H1 (cell line): Measurements from ENCODE around the gene GPR17. TPM values are rescaled to one million over a fixed set of nuclear protein-coding genes. Genes with fewer than 3 reads are reported as not detected.

Experiments used
- CTCF ChIA-PET: fragments of 300-600 bp; sonication (Branson Sonifier 250); formaldehyde crosslinking; loops from one replicate; lab custom pipeline; 2021; ENCODE audit not compliant: partially characterized antibody; lab: Charles Lee
- POLR2A ChIA-PET: fragments of 300-600 bp; sonication (Branson Sonifier 250); formaldehyde crosslinking; loops from one replicate; lab custom pipeline; 2021; ENCODE audit warnings: inconsistent platforms; ENCODE audit not compliant: partially characterized antibody; lab: Charles Lee
- DNase-seq, 2 experiments: peaks; one replicate each; pipeline versions ENCODE4 v3.0.0 to v3.0.0-alpha.2; 2010 to 2022; ENCODE audit warnings: low spot score in 2 of 2, low read depth in 1 of 2, mixed read lengths in 1 of 2
- FAIRE-seq: peaks from 2 replicates; lab custom pipeline; 2011; peaks lifted over from hg19 to GRCh38; lab: Jason Lieb, UNC
- H2AFZ ChIP-seq: 2 replicates; pipeline ENCODE4 v1.8.1; 2012; ENCODE audit warnings: low read length, inconsistent platforms
- H2AK5ac ChIP-seq: 2 replicates; pipeline ENCODE4 v1.6.1; 2013; ENCODE audit warnings: low read depth, low read length
- H2BK120ac ChIP-seq: replicated peaks from 2 replicates; pipeline ENCODE3; 2013; ENCODE audit warnings: low read depth, low read length, inconsistent platforms
- H2BK12ac ChIP-seq: 2 replicates; pipeline ENCODE4 v1.6.1; 2013; ENCODE audit warnings: low read depth, low read length
- H2BK15ac ChIP-seq: 2 replicates; pipeline ENCODE4 v1.6.1; 2013; ENCODE audit warnings: low read length
- H2BK20ac ChIP-seq: 2 replicates; pipeline ENCODE4 v1.6.1; 2013; ENCODE audit warnings: low read length
- H2BK5ac ChIP-seq: 2 replicates; pipeline ENCODE4 v1.6.1; 2013; ENCODE audit warnings: low read depth, low read length
- H3K14ac ChIP-seq: 2 replicates; pipeline ENCODE4 v1.6.1; 2013; ENCODE audit warnings: inconsistent platforms; ENCODE audit not compliant: insufficient read length
- H3K18ac ChIP-seq: 2 replicates; pipeline ENCODE4 v1.6.1; 2013; ENCODE audit warnings: low read length; ENCODE audit errors: extremely low read depth
- H3K23ac ChIP-seq: 2 replicates; pipeline ENCODE4 v1.6.1; 2013; ENCODE audit warnings: inconsistent platforms; ENCODE audit not compliant: insufficient read length
- H3K23me2 ChIP-seq: 2 replicates; pipeline ENCODE4 v1.6.1; 2013; ENCODE audit warnings: low read depth, low read length
- H3K27ac ChIP-seq: 2 replicates; pipeline ENCODE4 v1.6.1; 2011; ENCODE audit warnings: low read depth, low read length, inconsistent platforms
- H3K27me3 ChIP-seq, 4 experiments: replicated peaks in 1 of 4; 1 replicate in 1 of 4; 2 replicates in 3 of 4; pipeline versions ENCODE4 v1.6.1 to v1.8.1; 2011 to 2013; ENCODE audit warnings: low read length in 3 of 4, mild to moderate bottlenecking in 3 of 4, inconsistent platforms in 2 of 4, mixed read lengths in 2 of 4, moderate library complexity in 1 of 4; ENCODE audit not compliant: control insufficient read depth in 3 of 4, insufficient read depth in 3 of 4; ENCODE audit errors: extremely low read depth in 1 of 4
- H3K36me3 ChIP-seq, 4 experiments: 2 replicates each; pipeline versions ENCODE4 v1.6.1 to v1.8.1; 2011 to 2013; ENCODE audit warnings: mild to moderate bottlenecking in 4 of 4, low read length in 3 of 4, moderate library complexity in 2 of 4, control low read depth in 1 of 4, inconsistent platforms in 1 of 4; ENCODE audit not compliant: insufficient read depth in 4 of 4, control insufficient read depth in 2 of 4
- H3K4ac ChIP-seq: replicated peaks from 2 replicates; pipeline ENCODE3; 2013; ENCODE audit warnings: low read length, low read depth, mixed read lengths, inconsistent platforms; ENCODE audit not compliant: insufficient read length
- H3K4me1 ChIP-seq, 4 experiments: replicated peaks in 1 of 4; 1 replicate in 1 of 4; 2 replicates in 3 of 4; pipeline versions ENCODE4 v1.6.1 to v1.8.1; 2011 to 2013; ENCODE audit warnings: low read length in 3 of 4, inconsistent platforms in 2 of 4, mixed read lengths in 1 of 4; ENCODE audit not compliant: insufficient read depth in 4 of 4, control insufficient read depth in 3 of 4
- H3K4me2 ChIP-seq, 2 experiments: 2 replicates each; pipeline versions ENCODE4 v1.6.1 to v1.8.1; 2011 to 2013; ENCODE audit warnings: low read depth in 2 of 2, low read length in 2 of 2, control low read depth in 1 of 2, inconsistent platforms in 1 of 2, mild to moderate bottlenecking in 1 of 2; ENCODE audit not compliant: insufficient read depth in 1 of 2
- H3K4me3 ChIP-seq, 4 experiments: fragments of 200-600, 300-600 bp in 1 of 4; sonication (generic), shearing (Covaris generic), sonication (Bioruptor Twin) in 1 of 4; 2 replicates each; pipeline versions ENCODE4 v1.5.1 to v1.8.1; 2011 to 2016; ENCODE audit warnings: low read length in 4 of 4, low read depth in 3 of 4, control low read depth in 2 of 4, inconsistent platforms in 2 of 4, mild to moderate bottlenecking in 2 of 4, mixed read lengths in 1 of 4, moderate library complexity in 1 of 4; ENCODE audit not compliant: insufficient read depth in 2 of 4; ENCODE audit errors: extremely low read depth in 1 of 4
- H3K56ac ChIP-seq: replicated peaks from 2 replicates; pipeline ENCODE3; 2013; ENCODE audit warnings: low read depth, mild to moderate bottlenecking, mixed read lengths, low read length, inconsistent platforms; ENCODE audit not compliant: insufficient read length
- H3K79me1 ChIP-seq: 2 replicates; pipeline ENCODE4 v1.6.1; 2013; ENCODE audit warnings: low read depth, low read length, control low read depth
- H3K79me2 ChIP-seq, 2 experiments: 2 replicates each; pipeline versions ENCODE4 v1.6.1 to v1.8.1; 2012 to 2013; ENCODE audit warnings: low read length in 2 of 2, mild to moderate bottlenecking in 2 of 2, inconsistent platforms in 1 of 2; ENCODE audit not compliant: insufficient read depth in 2 of 2, control insufficient read depth in 1 of 2
- H3K9ac ChIP-seq, 4 experiments: replicated peaks in 1 of 4; 1 replicate in 1 of 4; 2 replicates in 3 of 4; pipeline versions ENCODE4 v1.6.1 to v1.8.1; 2011 to 2013; ENCODE audit warnings: low read depth in 3 of 4, low read length in 3 of 4, control low read depth in 2 of 4, mild to moderate bottlenecking in 2 of 4, moderate library complexity in 2 of 4, inconsistent platforms in 1 of 4; ENCODE audit errors: extremely low read depth in 1 of 4
- H3K9me3 ChIP-seq, 2 experiments: 2 replicates each; pipeline versions ENCODE4 v1.6.1 to v1.8.1; 2012 to 2013; ENCODE audit warnings: mild to moderate bottlenecking in 2 of 2, moderate library complexity in 2 of 2, control low read depth in 1 of 2, inconsistent platforms in 1 of 2, low read depth in 1 of 2, low read length in 1 of 2, mixed read lengths in 1 of 2; ENCODE audit not compliant: insufficient read depth in 2 of 2
- H4K20me1 ChIP-seq, 2 experiments: replicated peaks in 1 of 2; 2 replicates each; pipeline versions ENCODE3 to v1.8.1; 2011 to 2013; ENCODE audit warnings: inconsistent platforms in 2 of 2, low read length in 2 of 2, mild to moderate bottlenecking in 1 of 2; ENCODE audit not compliant: insufficient read depth in 2 of 2, control insufficient read depth in 1 of 2
- H4K5ac ChIP-seq: 2 replicates; pipeline ENCODE4 v1.6.1; 2013; ENCODE audit warnings: low read length, low read depth, mixed read lengths, inconsistent platforms; ENCODE audit not compliant: insufficient read length
- H4K8ac ChIP-seq: 2 replicates; pipeline ENCODE4 v1.8.0; 2013; ENCODE audit warnings: mild to moderate bottlenecking, moderate library complexity, low read length, inconsistent platforms; ENCODE audit not compliant: insufficient read depth; ENCODE audit errors: extremely low read depth
- H4K91ac ChIP-seq: replicated peaks from 2 replicates; pipeline ENCODE3; 2013; ENCODE audit warnings: low read length, mixed read lengths, inconsistent platforms; ENCODE audit not compliant: insufficient read length
- ASH2L ChIP-seq: fragments of 200-600, 300-600 bp; sonication (generic); IDR thresholded peaks from one replicate; pipeline ENCODE4 v1.7.1; 2017; ENCODE audit warnings: low read length
- BACH1 ChIP-seq: IDR thresholded peaks from 2 replicates; pipeline ENCODE4 v1.6.1; 2012; ENCODE audit warnings: low read length, improper control_type of control experiment
- BCL11A ChIP-seq, 2 experiments: IDR thresholded peaks; one replicate each; pipeline ENCODE4 v1.6.1; 2011; ENCODE audit warnings: low read depth in 2 of 2, low read length in 2 of 2, mild to moderate bottlenecking in 2 of 2
- CBX8 ChIP-seq: fragments of 300-800, 300-1000 bp; sonication (generic); IDR thresholded peaks from 2 replicates; pipeline ENCODE4 v1.7.1; 2016; ENCODE audit warnings: low read depth, low read length, borderline replicate concordance
- CEBPB ChIP-seq: IDR thresholded peaks from 2 replicates; pipeline ENCODE4 v1.6.1; 2012; ENCODE audit warnings: low read depth, low read length
- GABPA ChIP-seq: IDR thresholded peaks from 2 replicates; pipeline ENCODE4 v1.6.1; 2011; ENCODE audit warnings: mild to moderate bottlenecking, low read length, moderate library complexity, borderline replicate concordance; ENCODE audit not compliant: insufficient read depth
- MAX ChIP-seq: IDR thresholded peaks from 2 replicates; pipeline ENCODE4 v1.6.1; 2012; ENCODE audit warnings: inconsistent platforms
- POLR2AphosphoS5 ChIP-seq: IDR thresholded peaks from 2 replicates; pipeline ENCODE4 v1.6.1; 2011; ENCODE audit warnings: low read depth, low read length
- POU5F1 ChIP-seq: IDR thresholded peaks from 2 replicates; pipeline ENCODE4 v1.6.1; 2011; ENCODE audit warnings: low read depth, mild to moderate bottlenecking, low read length, moderate library complexity
- RFX5 ChIP-seq: IDR thresholded peaks from 2 replicates; pipeline ENCODE4 v1.6.1; 2011; ENCODE audit warnings: low read depth, low read length, improper control_type of control experiment, borderline replicate concordance
- SIX5 ChIP-seq: IDR thresholded peaks from 2 replicates; pipeline ENCODE4 v1.6.1; 2011; ENCODE audit warnings: mild to moderate bottlenecking, low read depth, low read length
- SP1 ChIP-seq: IDR thresholded peaks from 2 replicates; pipeline ENCODE4 v1.6.1; 2011; ENCODE audit warnings: low read depth, low read length
- TCF12 ChIP-seq: IDR thresholded peaks from 2 replicates; pipeline ENCODE4 v1.6.1; 2011; ENCODE audit warnings: low read depth, mild to moderate bottlenecking, low read length
- WGBS, 2 experiments: shearing (Covaris generic) in 1 of 2; methylation state at CpG; one replicate each; pipeline versions ENCODE4 v1.1.6 to v1.1.7; 2013 to 2015; ENCODE audit warnings: low lambda C conversion rate in 2 of 2, mixed read lengths in 2 of 2, inconsistent platforms in 1 of 2, low coverage in 1 of 2, missing lambda C conversion rate in 1 of 2; ENCODE audit not compliant: insufficient replicate concordance in 2 of 2, insufficient coverage in 1 of 2, insufficient read length in 1 of 2; ENCODE audit errors: extremely low coverage in 1 of 2, missing lambda C conversion rate in 1 of 2; 5-methylcytosine and 5-hydroxymethylcytosine counted together
- polyA plus RNA-seq, 7 experiments: library from polyadenylated mRNA; depleted of rRNA in 3 of 7; stranded (reverse) in 5 of 7; unstranded in 2 of 7; fragments of >200 nt in 5 of 7; fragments of 200-250 nt in 2 of 7; gene quantifications; 1 replicate in 5 of 7; 2 replicates in 1 of 7; 4 replicates in 1 of 7; pipeline versions ENCODE4 v1.2.1 to v1.2.3, GENCODE V29; 2011 to 2013; ENCODE audit warnings: missing spikeins in 2 of 7, mixed read lengths in 2 of 7
- total RNA-seq: library from RNA; stranded (reverse); fragmentation: NEBNext Ultra II Directional; extraction: Animal tissue kit (Norgen Biotek cat#: 25700); gene quantifications from 2 replicates; pipeline ENCODE4 v1.2.1, GENCODE V29; 2021
- TF ChIP-seq, protein P1 (sequence below): IDR thresholded peaks from 2 replicates; pipeline ENCODE4 v1.6.1; 2012; ENCODE audit warnings: inconsistent platforms

The GPR17 gene
- total and polyA plus RNA-seq, 2 of the 8 experiments (the other 6 are each of a cell fraction or from before 2014, with no cell fraction given): 0.03 TPM; not detected in 1

- Histone ChIP-seq H3K23me2 (no peaks in the 10 kb centered on the region), H4K20me1 (no peaks in the 10 kb centered on the region), H3K56ac (no peak overlapping the region), H3K4me2 (no peak overlapping the region), H3K4me3 (no peak overlapping the region), H2BK15ac (no peak overlapping the region), H3K4me1 (no peaks in the 10 kb centered on the region; a peak in 1 of 7 replicates), H3K9ac (no peak overlapping the region), H2BK5ac (no peak overlapping the region), H4K5ac (no peak overlapping the region), H3K27ac (no peak overlapping the region), H3K14ac (no peak overlapping the region), H3K9me3 (no peaks in the 10 kb centered on the region; a peak in 2 of 4 replicates), H2AK5ac (no peak overlapping the region), H2BK20ac (no peak overlapping the region), H2BK120ac (no peak overlapping the region), H4K91ac (no peak overlapping the region), H2BK12ac (no peak overlapping the region), H3K23ac (no peak overlapping the region), H3K27me3 (no peaks in the 10 kb centered on the region), H4K8ac (no peak overlapping the region), H3K4ac (no peak overlapping the region), H3K79me1 (no peaks in the 10 kb centered on the region), H3K36me3 (no peaks in the 10 kb centered on the region), H3K18ac (no peak overlapping the region), H3K79me2 (no peaks in the 10 kb centered on the region), H2AFZ (no peak overlapping the region)
- POLR2A ChIA-PET: no interaction called here
- 100% methylated on average over 1 of the region's 1 CpG; no CpG with 5 or more reads in 1 of the 2 experiments for WGBS, 2 experiments
- no peak for TF ChIP-seq SIX5
- TF ChIP-seq RFX5: no peak
- TF ChIP-seq TCF12: no peak
- TF ChIP-seq CEBPB: no peak
- no peak for TF ChIP-seq POU5F1
- TF ChIP-seq BACH1: no peak
- TF ChIP-seq POLR2AphosphoS5: no peak
- TF ChIP-seq ASH2L: no peak
- no peak for TF ChIP-seq BCL11A (IDR thresholded peaks at IDR 0.05; ENCODE audit: low read depth in 2 of 2, low read length in 2 of 2)
- no peak for TF ChIP-seq GABPA
- TF ChIP-seq, protein P1, sequence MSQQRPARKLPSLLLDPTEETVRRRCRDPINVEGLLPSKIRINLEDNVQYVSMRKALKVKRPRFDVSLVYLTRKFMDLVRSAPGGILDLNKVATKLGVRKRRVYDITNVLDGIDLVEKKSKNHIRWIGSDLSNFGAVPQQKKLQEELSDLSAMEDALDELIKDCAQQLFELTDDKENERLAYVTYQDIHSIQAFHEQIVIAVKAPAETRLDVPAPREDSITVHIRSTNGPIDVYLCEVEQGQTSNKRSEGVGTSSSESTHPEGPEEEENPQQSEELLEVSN: no peak
- TF ChIP-seq SP1: no peak
- no peak for TF ChIP-seq CBX8
- TF ChIP-seq MAX: no peak
- FAIRE-seq: no peak
- CTCF ChIA-PET: interaction anchor here (0.8 to 8.1 kb wide), 6 partner anchors 16 to 40 kb away, joined by 3 to 54 read pairs (median 3); no protein-coding TSS in a partner anchor
- DNase-seq: no peak
Observed at GRCh38 chr2:127610561-127610960, 35.4 kb upstream of the GPR17 start.
